ENCODE measurements around the gene TM9SF4.
"Not testable (repeated sequence)": the region's sequence is repeated elsewhere in the genome, so short reads cannot be mapped to it uniquely, and the experiment has no call there.

Gene TM9SF4

GRCh38 chr20:32160341-32160740 lies 50.8 kb downstream of the TM9SF4 start:
- no peak for DNase-seq

- DNase-seq, result no peak
Measured at GRCh38 chr20:32162351-32162750, 52.8 kb downstream of the TM9SF4 start.

GRCh38 chr20:32163951-32164350 lies 54.4 kb downstream of the TM9SF4 start:
- DNase-seq, result no peak

- DNase-seq, result no peak
Measured at GRCh38 chr20:32164984-32165735, 55.6 kb downstream of the TM9SF4 start.

- no peak for DNase-seq
Measured at GRCh38 chr20:32165836-32166545, 56.5 kb downstream of the TM9SF4 start.

- DNase-seq, result no peak
Measured at GRCh38 chr20:32167552-32167951, 58.0 kb downstream of the TM9SF4 start.

- DNase-seq, result no peak
Measured at GRCh38 chr20:32168184-32168910, 58.8 kb downstream of the TM9SF4 start.

- not testable (repeated sequence) for DNase-seq
Measured at GRCh38 chr20:32177696-32178095, 68.2 kb downstream of the TM9SF4 start.

GRCh38 chr20:32179515-32179914 lies 70.0 kb downstream of the TM9SF4 start:
- no peak for DNase-seq

- DNase-seq, result no peak
Measured at GRCh38 chr20:32179934-32180333, 70.4 kb downstream of the TM9SF4 start.

- no peak for DNase-seq
Measured at GRCh38 chr20:32181606-32182005, 72.1 kb downstream of the TM9SF4 start.

GRCh38 chr20:32183947-32184635 lies 74.6 kb downstream of the TM9SF4 start:
- no peak for DNase-seq

- no peak for DNase-seq
Measured at GRCh38 chr20:32184961-32185603, 75.6 kb downstream of the TM9SF4 start.

- no peak for DNase-seq
Measured at GRCh38 chr20:32186506-32186905, 77.0 kb downstream of the TM9SF4 start.

GRCh38 chr20:32188376-32189122 lies 79.0 kb downstream of the TM9SF4 start:
- DNase-seq, result no peak

GRCh38 chr20:32189123-32189410 lies 79.6 kb downstream of the TM9SF4 start:
- no peak for DNase-seq

- DNase-seq, result peak; percentile 22
Measured at GRCh38 chr20:32189691-32190615, 80.4 kb downstream of the TM9SF4 start.

GRCh38 chr20:32190616-32191415 lies 81.3 kb downstream of the TM9SF4 start:
- no peak for DNase-seq

- no peak for DNase-seq
Measured at GRCh38 chr20:32191422-32191821, 81.9 kb downstream of the TM9SF4 start.

- DNase-seq, result no peak
Measured at GRCh38 chr20:32191873-32192272, 82.4 kb downstream of the TM9SF4 start.
